Gastrocnemius medialis (tissue), 4 donors: ENCODE results near the gene INPP5A.

Experiments
- CTCF ChIP-seq, 5 experiments: fragments of 450-650 bp in 3 of 5; fragments of 200-600 bp in 2 of 5; sonication (generic) in 2 of 5; IDR thresholded peaks in 4 of 5; conservative IDR thresholded peaks in 1 of 5; 1 replicate in 4 of 5; 2 replicates in 1 of 5; pipeline ENCODE4 v1.5.1; 2016 to 2019; ENCODE audit warnings: antibody characterized with exemption in 5 of 5, mild to moderate bottlenecking in 3 of 5, moderate library complexity in 3 of 5
- POLR2A ChIP-seq, 2 donors: fragments of 450-650 bp; IDR thresholded peaks; one replicate each; pipeline ENCODE4 v1.6.1; 2017; ENCODE audit warnings: antibody characterized with exemption in 2 of 2, mild to moderate bottlenecking in 2 of 2, moderate library complexity in 2 of 2

DNA sequence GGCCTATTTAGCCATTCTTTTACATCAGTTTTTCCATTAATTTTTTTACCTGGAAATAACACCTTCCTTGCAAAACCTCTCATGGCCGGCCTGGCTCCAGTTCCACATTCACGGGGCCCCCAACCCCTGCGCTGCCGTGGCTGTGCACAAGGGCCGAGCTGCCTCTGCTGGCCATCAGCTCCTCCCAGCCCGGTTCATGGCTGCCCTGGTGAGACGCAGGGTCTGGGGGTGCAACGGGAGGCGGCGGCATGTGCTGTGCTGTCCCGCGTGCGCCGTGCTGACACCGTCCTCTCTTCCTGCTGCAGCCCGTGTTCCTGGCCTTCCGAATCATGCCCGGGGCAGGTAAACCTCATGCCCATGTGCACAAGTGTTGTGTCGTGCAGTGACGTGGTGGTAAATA lies 244.0 kb downstream of the INPP5A start:
- TF ChIP-seq CTCF (IDR thresholded peaks at IDR 0.05 in 4 of 5, conservative IDR thresholded peaks at IDR 0.05 in 1 of 5) (no peak), POLR2A (IDR thresholded peaks at IDR 0.05) (no peak)
